B cell (primary cell): ENCODE data around the gene OR13C8. TPM values are rescaled to one million over a fixed set of nuclear protein-coding genes. Genes with fewer than 3 reads are reported as not detected.

Experiments used
- ATAC-seq: fragments of 200-7000 bp; cut with Tn5 transposase; one replicate; pipeline ENCODE4 v1.10.0; 2021; ENCODE audit warnings: low read depth, mild to moderate bottlenecking, moderate number of reproducible peaks, moderate library complexity
- CTCF ChIA-PET: fragments of 350-600 bp; sonication (Branson Sonifier 250); formaldehyde crosslinking; loops from one replicate; lab custom pipeline; 2021; ENCODE audit warnings: antibody characterized with exemption, inconsistent platforms; lab: Charles Lee
- POLR2A ChIA-PET: fragments of 350-600 bp; sonication (Branson Sonifier 250); formaldehyde crosslinking; loops from one replicate; lab custom pipeline; 2021; ENCODE audit warnings: antibody characterized with exemption; lab: Charles Lee
- DNase-seq: peaks from one replicate; pipeline ENCODE4 v3.0.0; 2013
- H2AFZ ChIP-seq: 2 replicates; pipeline ENCODE4 v1.6.1; 2012; ENCODE audit warnings: mild to moderate bottlenecking, low read depth, low read length; ENCODE audit not compliant: insufficient read depth, poor library complexity, severe bottlenecking
- H3K27ac ChIP-seq, 2 donors: 1 replicate in 1 of 2; 2 replicates in 1 of 2; pipeline ENCODE4 v1.5.1; 2012 to 2013; ENCODE audit warnings: low read length in 2 of 2, mild to moderate bottlenecking in 2 of 2, moderate library complexity in 1 of 2
- H3K27me3 ChIP-seq, 4 experiments: fragments of 200-600 bp in 1 of 4; sonication (generic) in 1 of 4; replicated peaks in 1 of 4; 1 replicate in 2 of 4; 2 replicates in 2 of 4; pipeline versions ENCODE4 v1.6.1 to v1.7.0; 2013 to 2016; ENCODE audit warnings: low read length in 3 of 4, mild to moderate bottlenecking in 2 of 4, mixed read lengths in 1 of 4, moderate library complexity in 1 of 4; ENCODE audit not compliant: insufficient read depth in 4 of 4, control insufficient read depth in 3 of 4; ENCODE audit errors: control extremely low read depth in 1 of 4
- H3K36me3 ChIP-seq, 2 experiments: replicated peaks in 1 of 2; 1 replicate in 1 of 2; 2 replicates in 1 of 2; pipeline versions ENCODE4 v1.6.1 to v1.7.1; 2013; ENCODE audit warnings: low read length in 1 of 2; ENCODE audit not compliant: insufficient read depth in 2 of 2, control insufficient read depth in 1 of 2; ENCODE audit errors: control extremely low read depth in 1 of 2, extremely low read depth in 1 of 2
- H3K4me1 ChIP-seq, 2 donors: fragments of 200-600 bp in 1 of 2; sonication (generic) in 1 of 2; 1 replicate in 1 of 2; 2 replicates in 1 of 2; pipeline versions ENCODE4 v1.5.1 to v1.6.1; 2013 to 2017; ENCODE audit warnings: low read length in 2 of 2; ENCODE audit not compliant: control insufficient read depth in 2 of 2, insufficient read depth in 2 of 2
- H3K4me2 ChIP-seq: replicated peaks from 2 replicates; pipeline ENCODE3; 2012; ENCODE audit warnings: mild to moderate bottlenecking, low read depth, low read length; ENCODE audit not compliant: poor library complexity, severe bottlenecking
- H3K4me3 ChIP-seq, 5 experiments: fragments of 200-600 bp in 1 of 5; sonication (generic) in 1 of 5; 1 replicate in 3 of 5; 2 replicates in 2 of 5; pipeline versions ENCODE4 v1.5.1 to v1.7.0; 2011 to 2016; ENCODE audit warnings: low read length in 4 of 5, mild to moderate bottlenecking in 4 of 5, low read depth in 2 of 5, control low read depth in 1 of 5, moderate library complexity in 1 of 5; ENCODE audit not compliant: insufficient read depth in 1 of 5; ENCODE audit errors: control extremely low read depth in 1 of 5, extremely low read depth in 1 of 5
- H3K79me2 ChIP-seq: fragments of 200-600 bp; sonication (generic); one replicate; pipeline ENCODE4 v1.6.0; 2016; ENCODE audit warnings: low read length; ENCODE audit not compliant: control insufficient read depth, insufficient read depth
- H3K9ac ChIP-seq: fragments of 200-600 bp; sonication (generic); 2 replicates; pipeline ENCODE4 v1.6.1; 2017; ENCODE audit warnings: mild to moderate bottlenecking, low read length, moderate library complexity
- H3K9me3 ChIP-seq, 3 donors: one replicate each; pipeline versions ENCODE4 v1.6.1 to v1.7.1; 2013; ENCODE audit warnings: low read length in 2 of 3; ENCODE audit not compliant: control insufficient read depth in 2 of 3, insufficient read depth in 1 of 3; ENCODE audit errors: control extremely low read depth in 1 of 3
- H4K20me1 ChIP-seq: 2 replicates; pipeline ENCODE4 v1.6.0; 2012; ENCODE audit warnings: mild to moderate bottlenecking, low read length; ENCODE audit not compliant: insufficient read depth, control insufficient read depth, poor library complexity, severe bottlenecking
- H3K27ac Mint-ChIP-seq: one replicate; pipeline ENCODE4 v1.8.0; 2021; ENCODE audit warnings: mixed read lengths
- H3K27me3 Mint-ChIP-seq: one replicate; pipeline ENCODE4 v1.8.0; 2021; ENCODE audit warnings: mixed read lengths
- H3K4me1 Mint-ChIP-seq: one replicate; pipeline ENCODE4 v1.8.0; 2021; ENCODE audit warnings: mixed read lengths
- H3K4me3 Mint-ChIP-seq: one replicate; pipeline ENCODE4 v1.8.0; 2021; ENCODE audit warnings: mixed read lengths
- H3K9me3 Mint-ChIP-seq: one replicate; pipeline ENCODE4 v1.8.0; 2022; ENCODE audit warnings: mixed read lengths; ENCODE audit not compliant: insufficient read depth
- CTCF ChIP-seq: fragments of 200-600 bp; IDR thresholded peaks from one replicate; pipeline ENCODE4 v1.8.0; 2022; ENCODE audit warnings: antibody characterized with exemption, mild to moderate bottlenecking
- EZH2 ChIP-seq: IDR thresholded peaks from 2 replicates; pipeline ENCODE4 v1.6.1; 2012; ENCODE audit warnings: borderline replicate concordance, low read depth, mild to moderate bottlenecking, moderate library complexity, low read length; ENCODE audit not compliant: insufficient read depth, poor library complexity, severe bottlenecking
- WGBS: methylation state at CpG from one replicate; pipeline ENCODE4 v1.1.5; 2013; ENCODE audit warnings: missing lambda C conversion rate; ENCODE audit not compliant: insufficient coverage; 5-methylcytosine and 5-hydroxymethylcytosine counted together
- intact Hi-C: fragments of 100-400 bp; cut with micrococcal nuclease; formaldehyde crosslinking; loops from one replicate; pipeline ENCODE4 v1.10.0; 2022
- polyA plus RNA-seq: library from polyadenylated mRNA; depleted of rRNA; stranded (reverse); fragments of >200 nt; gene quantifications from 2 replicates; pipeline ENCODE4 v1.2.3, GENCODE V29; 2012
- total RNA-seq, 2 donors: library from RNA; stranded (reverse); fragments of 120-200 nt in 1 of 2; gene quantifications; 1 replicate in 1 of 2; 2 replicates in 1 of 2; pipeline versions ENCODE4 v1.2.3 to v1.2.4, GENCODE V29; 2013 to 2022

The OR13C8 gene
- total and polyA plus RNA-seq, 2 donors (not counting 1 experiment from before 2014, with no cell fraction given), result not detected

GRCh38 chr9:104606152-104606551 is 37.2 kb downstream of the OR13C8 start:
- no peaks in the 10 kb centered on the region for H3K27me3 ChIP-seq
- ATAC-seq, result no peak
- H2AFZ ChIP-seq, result no peak overlapping the region
- Mint-ChIP-seq H3K4me1 (no peaks in the 10 kb centered on the region), H3K27ac (no peak overlapping the region), H3K9me3 (no peaks in the 10 kb centered on the region), H3K27me3 (no peaks in the 10 kb centered on the region), H3K4me3 (no peak overlapping the region)
- H3K27ac ChIP-seq, result no peak overlapping the region
- no peak overlapping the region for H3K4me2 ChIP-seq
- H4K20me1 ChIP-seq, result no peaks in the 10 kb centered on the region
- TF ChIP-seq CTCF (no peak), EZH2 (no peak)
- DNase-seq, result no peak
- H3K79me2 ChIP-seq, result no peaks in the 10 kb centered on the region
- no peaks in the 10 kb centered on the region for H3K4me1 ChIP-seq
- H3K4me3 ChIP-seq, result no peak overlapping the region
- WGBS, result no CpG with 5 or more reads among the region's 2 CpGs
- POLR2A ChIA-PET, result no interaction called here
- intact Hi-C loops, result no loop called here
- no peak overlapping the region for H3K9ac ChIP-seq
- CTCF ChIA-PET, result no interaction called here
- H3K9me3 ChIP-seq, result no peaks in the 10 kb centered on the region
- no peaks in the 10 kb centered on the region for H3K36me3 ChIP-seq

- H3K27me3 Mint-ChIP-seq, result no peaks in the 10 kb centered on the region
- no peak overlapping the region for H3K4me3 Mint-ChIP-seq
- H3K4me1 ChIP-seq, result no peaks in the 10 kb centered on the region
- H3K27ac ChIP-seq, result no peak overlapping the region
- no peaks in the 10 kb centered on the region for H3K36me3 ChIP-seq
- no peak overlapping the region for H3K4me3 ChIP-seq
- H3K4me1 Mint-ChIP-seq, result no peaks in the 10 kb centered on the region
- H2AFZ ChIP-seq, result no peak overlapping the region
- no peaks in the 10 kb centered on the region for H3K9me3 ChIP-seq
- H3K27me3 ChIP-seq, result no peaks in the 10 kb centered on the region
- no peaks in the 10 kb centered on the region for H4K20me1 ChIP-seq
- ChIA-PET CTCF (no interaction called here), POLR2A (no interaction called here)
- no peak overlapping the region for H3K4me2 ChIP-seq
- no CpG with 5 or more reads among the region's 1 CpG for WGBS
- H3K27ac Mint-ChIP-seq, result no peak overlapping the region
- H3K9me3 Mint-ChIP-seq, result no peaks in the 10 kb centered on the region
- no peak for TF ChIP-seq EZH2
- TF ChIP-seq CTCF, result no peak
- intact Hi-C loops, result no loop called here
- ATAC-seq, result no peak
- no peak for DNase-seq
- H3K9ac ChIP-seq, result no peak overlapping the region
- H3K79me2 ChIP-seq, result no peaks in the 10 kb centered on the region
These were observed 39.4 kb downstream of the OR13C8 start for GRCh38 chr9:104608336-104608735.
